ENCODE data around the gene F8. TPM values are rescaled to one million over a fixed set of nuclear protein-coding genes. Genes with fewer than 3 reads are reported as not detected.

F8 gene
- total RNA-seq, 4 donors from 2014 or later = 12.5 to 26.5 (median 19.1) TPM

- H3K36me3 ChIP-seq = no peaks in the 10 kb centered on the region
- 33 to 49% methylated on average over 3 to 8 of the region's 9 CpGs for WGBS, 2 donors (ENCODE audit: low coverage in 1 of 2)
- no peaks in the 10 kb centered on the region for H3K27me3 ChIP-seq
- ATAC-seq = no peak
- peaks cover 0 to 26% (median 0%) of the 10 kb centered on the region in 3 donors for H3K4me1 ChIP-seq
- peak overlapping the region in 3 of 4 donors; percentile 4 to 43 (median 13) for H3K27ac ChIP-seq
- H3K4me3 ChIP-seq = no peak overlapping the region
- TF ChIP-seq POLR2A (IDR thresholded peaks at IDR 0.05) = no peak
- no peak for TF ChIP-seq EP300 (IDR thresholded peaks at IDR 0.05)
- TF ChIP-seq, protein P1, sequence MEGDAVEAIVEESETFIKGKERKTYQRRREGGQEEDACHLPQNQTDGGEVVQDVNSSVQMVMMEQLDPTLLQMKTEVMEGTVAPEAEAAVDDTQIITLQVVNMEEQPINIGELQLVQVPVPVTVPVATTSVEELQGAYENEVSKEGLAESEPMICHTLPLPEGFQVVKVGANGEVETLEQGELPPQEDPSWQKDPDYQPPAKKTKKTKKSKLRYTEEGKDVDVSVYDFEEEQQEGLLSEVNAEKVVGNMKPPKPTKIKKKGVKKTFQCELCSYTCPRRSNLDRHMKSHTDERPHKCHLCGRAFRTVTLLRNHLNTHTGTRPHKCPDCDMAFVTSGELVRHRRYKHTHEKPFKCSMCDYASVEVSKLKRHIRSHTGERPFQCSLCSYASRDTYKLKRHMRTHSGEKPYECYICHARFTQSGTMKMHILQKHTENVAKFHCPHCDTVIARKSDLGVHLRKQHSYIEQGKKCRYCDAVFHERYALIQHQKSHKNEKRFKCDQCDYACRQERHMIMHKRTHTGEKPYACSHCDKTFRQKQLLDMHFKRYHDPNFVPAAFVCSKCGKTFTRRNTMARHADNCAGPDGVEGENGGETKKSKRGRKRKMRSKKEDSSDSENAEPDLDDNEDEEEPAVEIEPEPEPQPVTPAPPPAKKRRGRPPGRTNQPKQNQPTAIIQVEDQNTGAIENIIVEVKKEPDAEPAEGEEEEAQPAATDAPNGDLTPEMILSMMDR (IDR thresholded peaks at IDR 0.05) = no peak
- TF ChIP-seq POLR2AphosphoS5 (IDR thresholded peaks at IDR 0.05) = no peak
- no peaks in the 10 kb centered on the region for H3K9me3 ChIP-seq
Measured at GRCh38 chrX:154799556-154800348, 222.8 kb downstream of the F8 start.

GRCh38 chrX:154797006-154797405 is 225.5 kb downstream of the F8 start:
- H3K36me3 ChIP-seq = no peaks in the 10 kb centered on the region
- WGBS, 2 donors (ENCODE audit: low coverage in 1 of 2) = 0 to 62% methylated on average over 1 to 4 of the region's 6 CpGs

GRCh38 chrX:154795016-154795415 is 227.5 kb downstream of the F8 start:
- Histone ChIP-seq H3K27ac (no peak overlapping the region), H3K4me1 (peaks cover 0 to 11% (median 0%) of the 10 kb centered on the region in 3 donors), H3K36me3 (no peaks in the 10 kb centered on the region), H3K4me3 (no peak overlapping the region), H3K27me3 (no peaks in the 10 kb centered on the region), H3K9me3 (no peaks in the 10 kb centered on the region)
- 78 to 93% methylated on average over 2 of the region's 2 CpGs for WGBS, 2 donors (ENCODE audit: low coverage in 1 of 2)
- TF ChIP-seq, protein P1 (IDR thresholded peaks at IDR 0.05) = no peak
- TF ChIP-seq POLR2AphosphoS5 (IDR thresholded peaks at IDR 0.05) (no peak), POLR2A (IDR thresholded peaks at IDR 0.05) (no peak), EP300 (IDR thresholded peaks at IDR 0.05) (no peak)
- ATAC-seq = no peak

More at GRCh38 chrX:154797006-154797405, 225.5 kb downstream of the F8 start:
- no peaks in the 10 kb centered on the region for H3K9me3 ChIP-seq
- no peak overlapping the region for H3K27ac ChIP-seq
- peaks cover 0 to 18% (median 0%) of the 10 kb centered on the region in 3 donors for H3K4me1 ChIP-seq
- no peak overlapping the region for H3K4me3 ChIP-seq
- no peaks in the 10 kb centered on the region for H3K27me3 ChIP-seq
- ATAC-seq = no peak
- TF ChIP-seq EP300 (IDR thresholded peaks at IDR 0.05) (no peak), POLR2AphosphoS5 (IDR thresholded peaks at IDR 0.05) (no peak), POLR2A (IDR thresholded peaks at IDR 0.05) (no peak)
- TF ChIP-seq, protein P1 (IDR thresholded peaks at IDR 0.05) = no peak

DNA sequence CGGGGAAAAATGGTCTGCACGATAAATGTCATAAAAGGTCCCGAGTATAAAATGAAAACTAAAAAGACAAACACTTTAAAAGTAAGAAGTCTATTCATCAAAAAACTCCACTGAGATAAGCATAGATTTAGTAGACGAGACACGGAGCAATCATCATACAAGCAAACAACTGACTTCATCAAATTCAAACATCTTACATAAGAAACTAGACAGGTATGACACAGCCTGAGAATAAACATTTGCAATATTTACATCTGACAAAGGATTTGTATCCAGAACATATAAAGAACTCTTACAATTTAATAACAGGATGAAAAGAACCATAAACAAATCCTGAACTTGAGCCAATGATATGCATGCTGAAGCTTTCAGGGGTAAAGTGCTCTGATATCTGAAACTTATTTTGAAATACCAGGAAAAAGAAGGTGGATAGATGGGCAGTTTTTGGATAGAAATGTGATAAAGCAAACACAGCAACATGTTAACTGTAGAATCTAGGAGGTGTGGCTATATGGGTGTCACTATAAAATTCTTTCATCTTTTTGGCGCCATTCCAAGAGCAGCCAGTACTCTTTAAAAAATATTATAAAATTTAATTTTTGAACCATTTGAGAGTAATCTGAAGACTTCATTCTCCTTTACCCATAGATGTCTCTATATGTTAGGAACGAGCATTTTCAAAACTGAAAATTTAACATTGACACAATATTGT is 229.3 kb downstream of the F8 start:
- Histone ChIP-seq H3K4me3 (no peak overlapping the region), H3K27me3 (no peaks in the 10 kb centered on the region), H3K36me3 (no peaks in the 10 kb centered on the region), H3K9me3 (no peaks in the 10 kb centered on the region), H3K27ac (no peak overlapping the region), H3K4me1 (no peaks in the 10 kb centered on the region)
- TF ChIP-seq POLR2A (IDR thresholded peaks at IDR 0.05) = no peak
- TF ChIP-seq EP300 (IDR thresholded peaks at IDR 0.05) = no peak
- no peak for TF ChIP-seq POLR2AphosphoS5 (IDR thresholded peaks at IDR 0.05)
- TF ChIP-seq, protein P1 (IDR thresholded peaks at IDR 0.05) = no peak
- 79 to 82% methylated on average over 5 to 6 of the region's 7 CpGs for WGBS, 2 donors (ENCODE audit: low coverage in 1 of 2)
- no peak for ATAC-seq
